ENCODE data around the gene SLC13A2. TPM values are rescaled to one million over a fixed set of nuclear protein-coding genes. Genes with fewer than 3 reads are reported as not detected.

Gene SLC13A2
- total RNA-seq, 1 donor from 2014 or later = not detected

DNA sequence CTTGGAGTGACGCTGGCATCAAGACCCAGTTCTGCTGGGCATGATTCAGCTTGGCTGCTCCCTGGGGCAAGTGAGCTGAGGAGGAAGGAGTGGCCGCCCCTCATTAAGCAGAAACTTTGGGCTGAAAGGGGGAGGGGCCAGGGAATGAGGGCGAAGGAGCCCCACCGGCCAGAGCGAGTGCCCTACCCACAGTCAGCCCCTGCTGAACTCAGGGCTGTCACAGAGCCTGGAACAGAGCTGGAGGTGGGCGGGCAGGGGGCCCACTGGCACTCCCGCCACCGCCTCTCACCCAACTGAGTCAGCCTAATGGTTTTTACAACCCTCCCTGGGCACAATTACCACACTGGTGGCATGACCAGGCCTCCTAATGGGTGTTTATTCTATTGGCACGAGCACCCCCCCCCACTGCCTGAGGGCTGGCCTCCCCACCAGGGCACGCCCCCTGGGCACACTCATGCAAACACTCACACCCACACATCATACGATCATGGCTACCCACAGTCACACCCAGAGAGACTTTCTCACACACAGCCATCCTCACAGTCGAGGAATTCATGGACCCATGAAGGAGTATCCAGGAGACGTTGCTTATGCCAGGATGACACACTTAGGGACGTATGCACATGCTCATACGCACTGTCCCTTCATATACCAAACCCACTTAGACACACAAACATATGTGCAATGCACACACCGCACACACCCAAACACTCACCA lies 59.8 kb downstream of the SLC13A2 start:
- peaks cover 1% of the 10 kb centered on the region for H3K36me3 ChIP-seq (ENCODE audit: control insufficient read depth, insufficient read depth, low read length)
- H3K4me3 ChIP-seq (ENCODE audit: low read depth, low read length) = no peak overlapping the region
- FAIRE-seq (peak; percentile 98), DNase-seq (ENCODE audit: low read depth) (peak; percentile 76)
- H3K27me3 ChIP-seq (ENCODE audit: control insufficient read depth, insufficient read depth, low read length) = no peaks in the 10 kb centered on the region
- TF ChIP-seq, protein P1, sequence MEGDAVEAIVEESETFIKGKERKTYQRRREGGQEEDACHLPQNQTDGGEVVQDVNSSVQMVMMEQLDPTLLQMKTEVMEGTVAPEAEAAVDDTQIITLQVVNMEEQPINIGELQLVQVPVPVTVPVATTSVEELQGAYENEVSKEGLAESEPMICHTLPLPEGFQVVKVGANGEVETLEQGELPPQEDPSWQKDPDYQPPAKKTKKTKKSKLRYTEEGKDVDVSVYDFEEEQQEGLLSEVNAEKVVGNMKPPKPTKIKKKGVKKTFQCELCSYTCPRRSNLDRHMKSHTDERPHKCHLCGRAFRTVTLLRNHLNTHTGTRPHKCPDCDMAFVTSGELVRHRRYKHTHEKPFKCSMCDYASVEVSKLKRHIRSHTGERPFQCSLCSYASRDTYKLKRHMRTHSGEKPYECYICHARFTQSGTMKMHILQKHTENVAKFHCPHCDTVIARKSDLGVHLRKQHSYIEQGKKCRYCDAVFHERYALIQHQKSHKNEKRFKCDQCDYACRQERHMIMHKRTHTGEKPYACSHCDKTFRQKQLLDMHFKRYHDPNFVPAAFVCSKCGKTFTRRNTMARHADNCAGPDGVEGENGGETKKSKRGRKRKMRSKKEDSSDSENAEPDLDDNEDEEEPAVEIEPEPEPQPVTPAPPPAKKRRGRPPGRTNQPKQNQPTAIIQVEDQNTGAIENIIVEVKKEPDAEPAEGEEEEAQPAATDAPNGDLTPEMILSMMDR (IDR thresholded peaks at IDR 0.05; ENCODE audit: insufficient read depth, low read length, severe bottlenecking) = no peak

DNA sequence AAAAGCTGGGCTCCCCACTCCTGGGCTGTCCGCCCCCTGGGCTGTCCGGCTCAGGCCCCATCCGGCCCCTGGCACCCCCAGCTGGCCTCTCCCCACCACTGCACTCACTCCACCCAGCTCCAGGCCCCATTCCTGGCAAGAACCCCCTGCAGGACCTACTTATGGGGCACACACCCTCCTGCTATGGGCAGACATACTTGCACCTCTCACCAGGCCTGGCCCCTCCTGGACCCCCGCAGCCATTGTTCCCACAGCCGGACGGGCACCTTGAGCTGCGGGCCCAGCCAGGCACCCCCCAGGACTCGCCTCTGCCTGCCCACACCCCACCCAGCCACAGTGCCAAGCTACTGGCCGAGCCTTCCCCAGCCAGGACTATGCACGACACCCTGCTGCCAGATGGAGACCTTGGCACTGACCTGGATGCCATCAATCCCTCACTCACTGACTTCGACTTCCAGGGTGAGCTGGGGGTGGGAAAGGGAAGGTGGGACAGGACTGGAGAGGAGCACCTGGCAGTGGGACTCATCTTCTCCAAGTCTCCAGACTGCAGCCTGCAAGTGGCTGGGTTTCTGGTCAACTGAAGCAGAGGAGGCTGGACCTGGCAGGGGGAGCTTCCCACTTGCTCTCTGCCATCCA lies 61.4 kb downstream of the SLC13A2 start:
- peaks cover 1% of the 10 kb centered on the region for H3K36me3 ChIP-seq (ENCODE audit: control insufficient read depth, insufficient read depth, low read length)
- H3K4me3 ChIP-seq (ENCODE audit: low read depth, low read length) = no peak overlapping the region
- H3K27me3 ChIP-seq (ENCODE audit: control insufficient read depth, insufficient read depth, low read length) = no peaks in the 10 kb centered on the region
- no peak for FAIRE-seq
- no peak for DNase-seq (ENCODE audit: low read depth)
- TF ChIP-seq, protein P1 (IDR thresholded peaks at IDR 0.05; ENCODE audit: insufficient read depth, low read length, severe bottlenecking) = no peak

DNA sequence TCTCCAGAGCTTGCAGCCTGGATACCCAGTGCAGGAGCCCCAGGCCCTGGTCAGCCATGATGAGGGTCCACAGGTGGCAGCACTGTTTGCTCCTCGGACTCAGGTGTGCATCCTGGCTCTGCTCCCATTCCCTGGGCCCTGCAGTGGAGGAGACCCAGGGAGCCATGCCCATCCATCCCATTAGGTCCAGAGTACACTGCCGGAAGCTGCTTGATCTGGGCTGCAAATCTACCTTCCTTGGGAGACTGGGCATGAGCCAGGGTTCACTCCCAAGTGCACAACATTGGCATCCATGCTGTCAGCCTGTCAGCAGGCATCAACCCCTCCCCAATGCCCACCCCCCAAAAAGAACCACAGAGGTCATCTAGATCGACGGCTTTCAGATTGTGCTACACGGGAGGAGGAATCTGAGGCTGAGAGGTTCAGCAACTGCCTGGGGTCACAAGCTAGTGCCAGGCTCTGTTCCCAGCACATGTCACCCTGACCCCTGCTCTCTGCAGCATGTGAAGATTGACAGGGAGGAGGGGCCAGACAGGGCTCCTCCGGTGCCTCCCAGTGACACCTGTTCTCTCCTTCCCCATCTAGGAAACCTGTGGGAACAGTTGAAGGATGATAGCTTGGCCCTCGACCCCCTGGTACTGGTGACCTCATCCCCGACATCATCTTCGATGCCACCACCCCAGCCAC lies 63.2 kb downstream of the SLC13A2 start:
- no peaks in the 10 kb centered on the region for H3K27me3 ChIP-seq (ENCODE audit: control insufficient read depth, insufficient read depth, low read length)
- TF ChIP-seq, protein P1 (IDR thresholded peaks at IDR 0.05; ENCODE audit: insufficient read depth, low read length, severe bottlenecking) = no peak
- DNase-seq (ENCODE audit: low read depth) = no peak
- H3K36me3 ChIP-seq (ENCODE audit: control insufficient read depth, insufficient read depth, low read length) = peaks cover 1% of the 10 kb centered on the region
- no peak for FAIRE-seq
- no peak overlapping the region for H3K4me3 ChIP-seq (ENCODE audit: low read depth, low read length)

DNA sequence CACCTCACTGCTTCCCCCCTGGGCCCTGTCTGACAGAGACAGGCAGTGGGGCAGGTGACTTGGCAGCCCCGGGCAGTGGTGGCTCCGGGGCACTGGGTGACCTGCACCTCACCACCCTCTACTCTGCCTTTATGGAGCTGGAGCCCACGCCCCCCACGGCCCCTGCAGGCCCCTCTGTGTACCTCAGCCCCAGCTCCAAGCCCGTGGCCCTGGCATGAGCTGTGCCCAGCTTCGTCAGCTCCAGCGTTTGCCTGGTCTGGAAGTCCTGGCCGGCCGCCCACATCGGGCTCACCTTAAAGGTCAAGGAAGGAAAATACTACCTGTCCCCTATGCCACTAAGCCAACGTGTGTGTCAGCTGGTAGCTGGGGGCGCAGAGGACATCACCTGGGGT lies 63.8 kb downstream of the SLC13A2 start:
- no peak for FAIRE-seq
- TF ChIP-seq, protein P1 (IDR thresholded peaks at IDR 0.05; ENCODE audit: insufficient read depth, low read length, severe bottlenecking) = no peak
- no peak overlapping the region for H3K4me3 ChIP-seq (ENCODE audit: low read depth, low read length)
- H3K36me3 ChIP-seq (ENCODE audit: control insufficient read depth, insufficient read depth, low read length) = peaks cover 1% of the 10 kb centered on the region
- DNase-seq (ENCODE audit: low read depth) = no peak
- no peaks in the 10 kb centered on the region for H3K27me3 ChIP-seq (ENCODE audit: control insufficient read depth, insufficient read depth, low read length)

DNA sequence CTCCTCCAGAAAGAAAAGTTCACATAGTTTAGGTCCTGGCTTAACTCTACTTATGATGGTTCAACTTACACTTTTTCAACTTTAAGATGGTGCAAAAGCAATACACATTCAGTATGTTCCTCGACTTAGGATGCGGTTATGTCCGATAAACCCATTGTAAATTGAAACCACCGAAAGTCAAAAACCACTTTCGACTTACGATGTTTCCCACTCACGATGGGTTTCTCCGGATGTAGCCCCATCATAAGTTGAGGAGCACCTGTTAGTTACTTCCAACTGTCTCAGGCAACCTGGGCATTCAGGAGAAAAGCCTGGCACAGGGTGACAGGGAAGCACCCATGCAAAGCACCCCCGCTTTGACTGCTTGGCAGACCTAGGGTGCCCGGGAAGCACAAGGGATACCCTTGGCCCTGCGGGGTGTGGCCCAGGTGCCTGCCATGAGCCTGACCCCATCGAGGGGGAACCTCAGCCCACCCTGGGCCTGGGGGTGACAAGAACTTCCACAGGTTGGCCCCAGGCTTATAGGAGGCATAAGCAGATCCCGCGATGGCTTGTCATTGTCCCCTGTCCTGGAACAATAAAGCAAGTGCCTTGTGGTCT lies 65.0 kb downstream of the SLC13A2 start:
- Histone ChIP-seq H3K36me3 (ENCODE audit: control insufficient read depth, insufficient read depth, low read length) (peaks cover 1% of the 10 kb centered on the region), H3K27me3 (ENCODE audit: control insufficient read depth, insufficient read depth, low read length) (no peaks in the 10 kb centered on the region), H3K4me3 (ENCODE audit: low read depth, low read length) (no peak overlapping the region)
- FAIRE-seq = peak; percentile 28
- DNase-seq (ENCODE audit: low read depth) = no peak
- TF ChIP-seq, protein P1 (IDR thresholded peaks at IDR 0.05; ENCODE audit: insufficient read depth, low read length, severe bottlenecking) = no peak
